K562 (cell line): ENCODE data around the gene ALDH16A1. TPM values are rescaled to one million over a fixed set of nuclear protein-coding genes. Genes with fewer than 3 reads are reported as not detected.
A peak's percentile ranks its signal among the peaks of the same experiment; 100 is the strongest.

Experiments
- DDX20 ChIP-seq: fragments of 450-650 bp; IDR thresholded peaks from 2 replicates; pipeline ENCODE4 v1.6.1; 2016; ENCODE audit warnings: missing genetic modification characterization, low read depth, mild to moderate bottlenecking, missing compliant biosample characterization, moderate library complexity
- DPF2 ChIP-seq: fragments of 450-650 bp; IDR thresholded peaks from 2 replicates; pipeline ENCODE4 v1.6.1; 2016
- EHMT2 ChIP-seq: fragments of 450-650 bp; IDR thresholded peaks from 2 replicates; pipeline ENCODE4 v1.6.1; 2018; ENCODE audit warnings: antibody characterized with exemption
- EP400 ChIP-seq: fragments of 450-650 bp; IDR thresholded peaks from 2 replicates; pipeline ENCODE4 v1.6.1; 2017; ENCODE audit warnings: antibody characterized with exemption, mild to moderate bottlenecking, moderate library complexity
- ERF ChIP-seq: fragments of 450-650 bp; formaldehyde crosslinking; IDR thresholded peaks from 2 replicates; pipeline ENCODE4 v1.4.0; 2020; ENCODE audit warnings: mild to moderate bottlenecking, mixed read lengths
- GABPB1 ChIP-seq: sonication (generic); formaldehyde crosslinking; IDR thresholded peaks from 2 replicates; pipeline ENCODE4 v1.8.0; 2022; ENCODE audit warnings: mild to moderate bottlenecking, missing genetic modification reagents
- GTF2E2 ChIP-seq: fragments of 200-800 bp; sonication (Bioruptor generic); IDR thresholded peaks from 2 replicates; pipeline ENCODE4 v1.6.1; 2016; ENCODE audit warnings: missing genetic modification characterization, missing compliant biosample characterization
- HDAC2 ChIP-seq: fragments of 450-650 bp; IDR thresholded peaks from 2 replicates; pipeline ENCODE4 v1.6.1; 2016; ENCODE audit warnings: mild to moderate bottlenecking
- HLTF ChIP-seq: fragments of 450-650 bp; IDR thresholded peaks from 2 replicates; pipeline ENCODE4 v1.6.1; 2016
- KDM1A ChIP-seq, 2 experiments: fragments of 450-650 bp; IDR thresholded peaks; 2 replicates each; pipeline ENCODE4 v1.6.1; 2016; ENCODE audit warnings: mild to moderate bottlenecking in 2 of 2
- KLF13 ChIP-seq: fragments of 450-650 bp; IDR thresholded peaks from 2 replicates; pipeline ENCODE4 v1.6.1; 2016; ENCODE audit warnings: missing genetic modification characterization, low read depth, mild to moderate bottlenecking, missing compliant biosample characterization, moderate library complexity, borderline replicate concordance
- LCOR ChIP-seq: sonication (generic); formaldehyde crosslinking; IDR thresholded peaks from 2 replicates; pipeline ENCODE4 v1.8.0; 2022; ENCODE audit warnings: mild to moderate bottlenecking, missing genetic modification reagents
- NRF1 ChIP-seq, 2 experiments: fragments of 450-650 bp; IDR thresholded peaks in 1 of 2; conservative IDR thresholded peaks in 1 of 2; 2 replicates each; pipeline ENCODE4 v1.6.1; 2014; ENCODE audit warnings: mild to moderate bottlenecking in 2 of 2
- PHF8 ChIP-seq: fragments of 200-600 bp; sonication (generic); IDR thresholded peaks from 2 replicates; pipeline ENCODE4 v1.6.1; 2012; ENCODE audit warnings: mixed run types, mild to moderate bottlenecking, inconsistent platforms, low read length, moderate library complexity, borderline replicate concordance
- POLR3A ChIP-seq: IDR thresholded peaks from 2 replicates; pipeline ENCODE4 v1.6.1; 2011; ENCODE audit warnings: borderline replicate concordance, mild to moderate bottlenecking, moderate library complexity; ENCODE audit not compliant: insufficient read length, insufficient read depth; ENCODE audit errors: extremely low read depth
- SMAD4 ChIP-seq: fragments of 250-450 bp; sonication (Bioruptor Pico); conservative IDR thresholded peaks from 2 replicates; pipeline ENCODE4 v1.8.0; 2021; ENCODE audit warnings: inconsistent platforms, mild to moderate bottlenecking, moderate library complexity
- SMARCA5 ChIP-seq: fragments of 450-650 bp; IDR thresholded peaks from 2 replicates; pipeline ENCODE4 v1.6.1; 2016
- SMARCE1 ChIP-seq: fragments of 450-650 bp; IDR thresholded peaks from 2 replicates; pipeline ENCODE4 v1.7.1; 2016; ENCODE audit warnings: mild to moderate bottlenecking
- TCF3 ChIP-seq: sonication (generic); formaldehyde crosslinking; IDR thresholded peaks from 2 replicates; pipeline ENCODE4 v1.4.0; 2020; ENCODE audit warnings: mild to moderate bottlenecking, missing genetic modification reagents
- TCF7L2 ChIP-seq: fragments of 150-350 bp; IDR thresholded peaks from 2 replicates; pipeline ENCODE4 v1.6.1; 2016; ENCODE audit warnings: low read depth, mild to moderate bottlenecking, low read length, moderate library complexity
- ZNF23 ChIP-seq: fragments of 250-450 bp; sonication (Bioruptor Pico); IDR thresholded peaks from 2 replicates; pipeline ENCODE4 v1.4.0; 2020; ENCODE audit warnings: mild to moderate bottlenecking
- ZNF263 ChIP-seq: sonication (generic); formaldehyde crosslinking; IDR thresholded peaks from 2 replicates; pipeline ENCODE4 v1.8.0; 2022; ENCODE audit warnings: mild to moderate bottlenecking, missing genetic modification reagents, borderline replicate concordance
- ZNF561 ChIP-seq: fragments of 450-650 bp; formaldehyde crosslinking; conservative IDR thresholded peaks from 2 replicates; pipeline ENCODE4 v1.4.0; 2020; ENCODE audit warnings: mild to moderate bottlenecking, moderate library complexity
- polyA plus RNA-seq, 8 experiments: library from polyadenylated mRNA; depleted of rRNA in 4 of 8; stranded (reverse) in 5 of 8; unstranded in 3 of 8; fragments of >200 nt; fragmentation: Nextera tagmentation in 2 of 8; fragmentation: Illumina TruSeq in 1 of 8; extraction: Ambion mirVana in 2 of 8; extraction: Trizol in 1 of 8; gene quantifications; 2 replicates each; pipeline versions ENCODE4 v1.2.1 to v1.2.3, GENCODE V29; 2011 to 2014; ENCODE audit warnings: inconsistent platforms in 1 of 8, missing spikeins in 1 of 8
- total RNA-seq, 7 experiments: library from RNA; depleted of rRNA in 6 of 7; stranded (reverse); fragments of >200 nt in 6 of 7; fragmentation: Illumina TruSeq in 2 of 7; extraction: Trizol in 2 of 7; gene quantifications; 2 replicates each; pipeline versions ENCODE4 v1.2.1 to v1.2.3, GENCODE V29; 2011 to 2021; ENCODE audit warnings: low replicate concordance in 1 of 7
- TF ChIP-seq, protein P1 (sequence below), 2 experiments: IDR thresholded peaks; 2 replicates each; pipeline ENCODE4 v1.6.1; 2012; ENCODE audit warnings: improper control_type of control experiment in 2 of 2, low read depth in 2 of 2, low read length in 2 of 2, borderline replicate concordance in 1 of 2
- TF ChIP-seq, protein P2 (sequence below): fragments of 450-650 bp; IDR thresholded peaks from 2 replicates; pipeline ENCODE4 v1.6.1; 2016; ENCODE audit warnings: antibody characterized with exemption

The ALDH16A1 gene
- total and polyA plus RNA-seq, 9 of the 15 experiments (the other 6 are each of a cell fraction or from before 2014, with no cell fraction given) = 2.2 to 52.2 (median 7.6) TPM

DNA sequence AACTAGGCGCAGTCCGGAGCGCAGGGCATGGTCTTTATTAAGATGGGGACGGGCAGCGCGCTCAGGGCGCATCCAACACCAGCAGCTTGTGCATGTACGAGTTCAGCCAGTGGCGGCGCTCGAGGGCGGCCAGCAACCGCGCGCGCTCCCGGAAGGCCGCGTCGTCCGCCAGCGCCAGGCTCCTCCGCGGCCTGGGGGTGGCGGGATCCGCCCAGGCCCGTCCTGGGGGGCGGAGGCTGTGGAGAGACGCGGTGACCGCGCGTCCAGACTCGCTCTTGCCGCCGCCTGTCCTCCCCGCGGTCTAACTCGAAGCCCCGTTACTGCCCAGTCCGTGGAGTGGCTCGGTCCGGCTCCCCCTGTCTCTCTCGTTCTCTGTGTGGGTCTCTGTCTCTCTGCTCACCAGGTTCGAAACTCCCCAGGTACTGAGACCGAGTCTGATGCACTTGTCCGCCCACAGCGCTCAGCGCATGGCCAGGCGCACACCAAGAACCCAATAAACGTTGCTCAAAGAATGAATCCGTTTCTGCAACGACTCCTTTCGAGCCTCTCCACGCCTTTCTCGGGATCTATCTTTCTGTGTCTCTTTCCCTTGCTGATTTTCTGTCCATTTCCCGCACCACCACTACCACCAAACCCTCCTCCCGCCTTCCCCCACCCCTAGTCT is 30.5 kb upstream of the ALDH16A1 start (continued):
- TF ChIP-seq GTF2E2 (tag) = no peak
- TF ChIP-seq ERF (CRISPR knock-in tag) = 0 out of 2 replicates have a peak, but pooled peaks have one; percentile 52
- peak; percentile 27 for TF ChIP-seq TCF3 (CRISPR knock-in tag)
- TF ChIP-seq DDX20 (tag) = no peak
- 0 out of 2 replicates have a peak, but pooled peaks have one; percentile 32 for TF ChIP-seq DPF2
- TF ChIP-seq HLTF = peak; percentile 62; the same call in 1 of the 2 replicates
- peak; percentile 61; the same call in 1 of the 2 replicates for TF ChIP-seq ZNF263
- TF ChIP-seq ZNF561 = no peak
- TF ChIP-seq KLF13 (tag) = peak; percentile 79; the same call in 1 of the 2 replicates
- TF ChIP-seq, protein P1, sequence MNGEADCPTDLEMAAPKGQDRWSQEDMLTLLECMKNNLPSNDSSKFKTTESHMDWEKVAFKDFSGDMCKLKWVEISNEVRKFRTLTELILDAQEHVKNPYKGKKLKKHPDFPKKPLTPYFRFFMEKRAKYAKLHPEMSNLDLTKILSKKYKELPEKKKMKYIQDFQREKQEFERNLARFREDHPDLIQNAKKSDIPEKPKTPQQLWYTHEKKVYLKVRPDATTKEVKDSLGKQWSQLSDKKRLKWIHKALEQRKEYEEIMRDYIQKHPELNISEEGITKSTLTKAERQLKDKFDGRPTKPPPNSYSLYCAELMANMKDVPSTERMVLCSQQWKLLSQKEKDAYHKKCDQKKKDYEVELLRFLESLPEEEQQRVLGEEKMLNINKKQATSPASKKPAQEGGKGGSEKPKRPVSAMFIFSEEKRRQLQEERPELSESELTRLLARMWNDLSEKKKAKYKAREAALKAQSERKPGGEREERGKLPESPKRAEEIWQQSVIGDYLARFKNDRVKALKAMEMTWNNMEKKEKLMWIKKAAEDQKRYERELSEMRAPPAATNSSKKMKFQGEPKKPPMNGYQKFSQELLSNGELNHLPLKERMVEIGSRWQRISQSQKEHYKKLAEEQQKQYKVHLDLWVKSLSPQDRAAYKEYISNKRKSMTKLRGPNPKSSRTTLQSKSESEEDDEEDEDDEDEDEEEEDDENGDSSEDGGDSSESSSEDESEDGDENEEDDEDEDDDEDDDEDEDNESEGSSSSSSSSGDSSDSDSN (IDR thresholded peaks at IDR 0.05; ENCODE audit: borderline replicate concordance in 1 of 2, low read depth in 2 of 2, low read length in 2 of 2) = no peak
- peak; percentile 48; the same call in 1 of the 2 replicates for TF ChIP-seq EHMT2
- TF ChIP-seq ZNF23 (CRISPR knock-in tag) = no peak
- TF ChIP-seq, protein P2, sequence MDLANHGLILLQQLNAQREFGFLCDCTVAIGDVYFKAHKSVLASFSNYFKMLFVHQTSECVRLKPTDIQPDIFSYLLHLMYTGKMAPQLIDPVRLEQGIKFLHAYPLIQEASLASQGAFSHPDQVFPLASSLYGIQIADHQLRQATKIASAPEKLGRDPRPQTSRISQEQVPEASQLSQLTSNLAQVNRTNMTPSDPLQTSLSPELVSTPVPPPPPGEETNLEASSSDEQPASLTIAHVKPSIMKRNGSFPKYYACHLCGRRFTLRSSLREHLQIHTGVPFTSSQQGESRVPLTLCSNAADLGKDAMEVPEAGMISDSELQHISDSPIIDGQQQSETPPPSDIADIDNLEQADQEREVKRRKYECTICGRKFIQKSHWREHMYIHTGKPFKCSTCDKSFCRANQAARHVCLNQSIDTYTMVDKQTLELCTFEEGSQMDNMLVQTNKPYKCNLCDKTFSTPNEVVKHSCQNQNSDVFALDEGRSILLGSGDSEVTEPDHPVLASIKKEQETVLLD = peak; percentile 51; the same call in 1 of the 2 replicates
- TF ChIP-seq PHF8 = peak; percentile 54; the same call in 1 of the 2 replicates
- peak; percentile 63 for TF ChIP-seq GABPB1
- TF ChIP-seq EP400 = 0 out of 2 replicates have a peak, but pooled peaks have one; percentile 21
- TF ChIP-seq LCOR (CRISPR knock-in tag) = 0 out of 2 replicates have a peak, but pooled peaks have one; percentile 34
- peak; percentile 58; the same call in 1 of the 2 replicates for TF ChIP-seq SMARCA5
- 0 out of 4 replicates have a peak, but pooled peaks of 1 of the 2 experiments have one; percentile 34 for TF ChIP-seq KDM1A (IDR thresholded peaks at IDR 0.05)
- peak; percentile 81 for TF ChIP-seq HDAC2
- TF ChIP-seq TCF7L2 = no peak
- TF ChIP-seq NRF1 (conservative IDR thresholded peaks at IDR 0.05 in 1 of 2, IDR thresholded peaks at IDR 0.05 in 1 of 2) = peak; percentile 65 to 74
- no peak for TF ChIP-seq SMARCE1
- no peak for TF ChIP-seq POLR3A
- peak; percentile 86 for TF ChIP-seq SMAD4 (CRISPR knock-in tag)
